Adrenal gland (tissue), 5 donors: ENCODE measurements around the gene NHERF2.

ENCODE experiments used
- POLR2A ChIP-seq, 2 donors: fragments of 450-650 bp; IDR thresholded peaks; one replicate each; pipeline ENCODE4 v1.6.1; 2017; ENCODE audit warnings: antibody characterized with exemption in 2 of 2, mild to moderate bottlenecking in 2 of 2, moderate library complexity in 1 of 2
- TF ChIP-seq, protein P1 (sequence below), 6 experiments: fragments of 450-650 bp in 4 of 6; fragments of 200-600 bp in 2 of 6; sonication (generic) in 1 of 6; IDR thresholded peaks; 1 replicate in 5 of 6; 2 replicates in 1 of 6; pipeline versions ENCODE4 v1.5.1 to v1.8.0; 2016 to 2021; ENCODE audit warnings: antibody characterized with exemption in 6 of 6, mild to moderate bottlenecking in 2 of 6, moderate library complexity in 1 of 6
- donor health status: DM: no; HTN: no; CAD: no.

DNA sequence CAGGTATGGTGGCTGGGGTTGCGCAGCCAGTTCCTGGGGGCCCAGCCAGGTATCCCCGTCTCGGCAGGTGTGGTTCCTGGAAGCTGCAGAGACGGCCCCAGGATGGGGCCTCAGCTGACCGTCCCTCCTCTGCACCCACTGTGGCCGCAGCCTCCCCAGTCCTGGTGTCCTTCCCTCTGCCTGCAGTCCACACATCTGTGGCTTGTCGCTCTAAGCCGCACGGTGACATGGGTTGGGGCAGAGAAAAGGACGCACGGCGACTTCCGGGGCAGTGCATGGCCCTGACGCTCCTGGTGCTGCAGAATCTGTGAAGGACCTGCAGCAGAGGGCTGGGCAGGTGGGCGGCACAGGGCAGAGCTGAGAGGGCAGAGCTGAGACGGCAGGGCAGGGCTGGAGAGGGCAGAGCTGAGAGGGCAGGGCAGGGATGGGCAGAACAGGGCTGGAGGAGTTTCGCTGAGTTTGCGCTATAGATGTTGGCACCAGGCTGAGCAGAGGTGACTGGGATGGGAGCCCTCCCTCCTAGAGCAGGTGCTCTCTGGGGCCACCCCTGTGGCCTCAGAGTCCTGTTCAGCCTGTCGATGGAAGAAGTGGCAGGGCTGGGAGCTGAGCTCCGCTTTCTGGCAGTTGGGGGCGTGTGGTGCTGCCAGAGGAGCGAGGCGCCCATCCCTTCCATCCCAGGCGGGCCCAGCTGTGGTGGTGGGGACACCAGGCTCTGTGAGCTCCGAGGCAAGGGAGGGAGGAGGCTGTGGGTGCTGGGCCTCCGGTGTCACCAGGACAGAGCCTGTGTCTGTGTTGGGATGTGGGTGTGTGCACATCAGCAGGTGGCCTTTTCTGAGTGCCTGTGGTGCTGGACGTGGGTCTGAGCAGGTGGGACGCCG, 44.1 kb downstream of the NHERF2 start:
- TF ChIP-seq, protein P1, sequence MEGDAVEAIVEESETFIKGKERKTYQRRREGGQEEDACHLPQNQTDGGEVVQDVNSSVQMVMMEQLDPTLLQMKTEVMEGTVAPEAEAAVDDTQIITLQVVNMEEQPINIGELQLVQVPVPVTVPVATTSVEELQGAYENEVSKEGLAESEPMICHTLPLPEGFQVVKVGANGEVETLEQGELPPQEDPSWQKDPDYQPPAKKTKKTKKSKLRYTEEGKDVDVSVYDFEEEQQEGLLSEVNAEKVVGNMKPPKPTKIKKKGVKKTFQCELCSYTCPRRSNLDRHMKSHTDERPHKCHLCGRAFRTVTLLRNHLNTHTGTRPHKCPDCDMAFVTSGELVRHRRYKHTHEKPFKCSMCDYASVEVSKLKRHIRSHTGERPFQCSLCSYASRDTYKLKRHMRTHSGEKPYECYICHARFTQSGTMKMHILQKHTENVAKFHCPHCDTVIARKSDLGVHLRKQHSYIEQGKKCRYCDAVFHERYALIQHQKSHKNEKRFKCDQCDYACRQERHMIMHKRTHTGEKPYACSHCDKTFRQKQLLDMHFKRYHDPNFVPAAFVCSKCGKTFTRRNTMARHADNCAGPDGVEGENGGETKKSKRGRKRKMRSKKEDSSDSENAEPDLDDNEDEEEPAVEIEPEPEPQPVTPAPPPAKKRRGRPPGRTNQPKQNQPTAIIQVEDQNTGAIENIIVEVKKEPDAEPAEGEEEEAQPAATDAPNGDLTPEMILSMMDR (IDR thresholded peaks at IDR 0.05): no peak
- no peak for TF ChIP-seq POLR2A (IDR thresholded peaks at IDR 0.05)
